Measurements from ENCODE around the gene PMM2. TPM values are rescaled to one million over a fixed set of nuclear protein-coding genes. Genes with fewer than 3 reads are reported as not detected.
"Not testable (repeated sequence)": the region's sequence is repeated elsewhere in the genome, so short reads cannot be mapped to it uniquely, and the experiment has no call there.

PMM2 gene
- total RNA-seq (45.3 and 47.5 TPM in 2 replicates), polyA plus RNA-seq (15.8 and 16.3 TPM in 2 replicates), polyA minus RNA-seq (18.1 and 31.9 TPM in 2 replicates)
- total RNA-seq (2013) = 32.8 TPM

GRCh38 chr16:8797364-8798173, at the start of gene PMM2, which contains the start of gene TMEM186:
TSS of gene PMM2 (plus strand) at chr16:8797839. CDS start at chr16:8797883, 44 bp downstream.
TSS of gene TMEM186 (minus strand) at chr16:8797639. CDS start at chr16:8797614, 25 bp downstream.
- Mint-ChIP-seq H3K9me3 (ENCODE audit: insufficient read depth) (no peaks in the 10 kb centered on the region), H3K4me1 (peaks cover 34% of the 10 kb centered on the region), H3K27me3 (no peaks in the 10 kb centered on the region), H3K27ac (peak within 1 kb of the TSS; percentile 95), H3K4me3 (peak within 1 kb of the TSS; percentile 97)
- WGBS (ENCODE audit: insufficient coverage) = under 1% methylated on average over 59 of the region's 61 CpGs
- Histone ChIP-seq H3K4me3 (ENCODE audit: control extremely low read depth in 1 of 5, extremely low read depth in 1 of 5, insufficient read depth in 1 of 5, low read depth in 2 of 5, low read length in 4 of 5) (peak within 1 kb of the TSS; percentile 69 to 98 (median 73)), H3K9ac (ENCODE audit: low read length) (peak within 1 kb of the TSS; percentile 81), H3K4me2 (replicated peaks; ENCODE audit: low read depth, low read length, poor library complexity, severe bottlenecking) (peak within 1 kb of the TSS; percentile 76), H3K79me2 (ENCODE audit: control insufficient read depth, insufficient read depth, low read length) (peaks cover 71% of the 10 kb centered on the region), H3K9me3 (ENCODE audit: control extremely low read depth in 1 of 3, control insufficient read depth in 2 of 3, insufficient read depth in 1 of 3, low read length in 2 of 3) (no peaks in the 10 kb centered on the region), H3K27me3 (replicated peaks in 1 of 4; ENCODE audit: control extremely low read depth in 1 of 4, control insufficient read depth in 3 of 4, insufficient read depth in 4 of 4, low read length in 3 of 4) (no peaks in the 10 kb centered on the region), H3K27ac (ENCODE audit: low read length in 2 of 2) (peak within 1 kb of the TSS; percentile 69 to 91), H3K36me3 (replicated peaks in 1 of 2; ENCODE audit: control extremely low read depth in 1 of 2, control insufficient read depth in 1 of 2, extremely low read depth in 1 of 2, insufficient read depth in 2 of 2, low read length in 1 of 2) (peaks cover 0 to 12% of the 10 kb centered on the region in 2 experiments), H3K4me1 (ENCODE audit: control insufficient read depth in 2 of 2, insufficient read depth in 2 of 2, low read length in 2 of 2) (peaks cover 29 to 31% of the 10 kb centered on the region in 2 donors), H2AFZ (ENCODE audit: insufficient read depth, low read depth, low read length, poor library complexity, severe bottlenecking) (peak within 1 kb of the TSS; percentile 85), H4K20me1 (ENCODE audit: control insufficient read depth, insufficient read depth, low read length, poor library complexity, severe bottlenecking) (peaks cover 23% of the 10 kb centered on the region)
- ATAC-seq (ENCODE audit: low read depth) (peak; percentile 97), DNase-seq (peak; percentile 97)
- intact Hi-C loops (cut with micrococcal nuclease) = loop anchor here (1.0 to 5.0 kb wide), 5 partner anchors 72 to 165 kb away; partner anchors contain the start of genes ABAT, CARHSP1, LITAFD and USP7
- TF ChIP-seq CTCF (IDR thresholded peaks at IDR 0.05) (no peak), EZH2 (IDR thresholded peaks at IDR 0.05; ENCODE audit: borderline replicate concordance, insufficient read depth, low read depth, low read length, poor library complexity, severe bottlenecking) (no peak)
- POLR2A ChIA-PET = interaction anchor here (1.1 to 1.6 kb wide), 3 partner anchors 72 to 294 kb away, joined by 3 to 5 read pairs (median 4); partner anchors contain the start of genes CARHSP1, HAPSTR1 and METTL22
- CTCF ChIA-PET = interaction anchor here (1.0 to 1.5 kb wide), 5 partner anchors 72 to 342 kb away, joined by 3 to 4 read pairs (median 3); no protein-coding TSS in a partner anchor

GRCh38 chr16:8748944-8749343, 48.7 kb upstream of the PMM2 start:
- H3K9me3 ChIP-seq (ENCODE audit: control extremely low read depth in 1 of 3, control insufficient read depth in 2 of 3, insufficient read depth in 1 of 3, low read length in 2 of 3); intact Hi-C loops (cut with micrococcal nuclease); POLR2A ChIA-PET; H3K4me3 Mint-ChIP-seq; H3K27ac ChIP-seq (ENCODE audit: low read length in 2 of 2); H4K20me1 ChIP-seq (ENCODE audit: control insufficient read depth, insufficient read depth, low read length, poor library complexity, severe bottlenecking); H3K27ac Mint-ChIP-seq; H3K27me3 ChIP-seq (replicated peaks in 1 of 4; ENCODE audit: control extremely low read depth in 1 of 4, control insufficient read depth in 3 of 4, insufficient read depth in 4 of 4, low read length in 3 of 4); DNase-seq; H2AFZ ChIP-seq (ENCODE audit: insufficient read depth, low read depth, low read length, poor library complexity, severe bottlenecking); ATAC-seq (ENCODE audit: low read depth); H3K4me2 ChIP-seq (replicated peaks; ENCODE audit: low read depth, low read length, poor library complexity, severe bottlenecking); H3K4me3 ChIP-seq (ENCODE audit: control extremely low read depth in 1 of 5, extremely low read depth in 1 of 5, insufficient read depth in 1 of 5, low read depth in 2 of 5, low read length in 4 of 5); H3K27me3 Mint-ChIP-seq; H3K9me3 Mint-ChIP-seq (ENCODE audit: insufficient read depth); H3K4me1 ChIP-seq (ENCODE audit: control insufficient read depth in 2 of 2, insufficient read depth in 2 of 2, low read length in 2 of 2); H3K79me2 ChIP-seq (ENCODE audit: control insufficient read depth, insufficient read depth, low read length); H3K4me1 Mint-ChIP-seq; H3K9ac ChIP-seq (ENCODE audit: low read length): not testable (repeated sequence)
- no CpG with 5 or more reads among the region's 9 CpGs for WGBS (ENCODE audit: insufficient coverage)
- H3K36me3 ChIP-seq (replicated peaks in 1 of 2; ENCODE audit: control extremely low read depth in 1 of 2, control insufficient read depth in 1 of 2, extremely low read depth in 1 of 2, insufficient read depth in 2 of 2, low read length in 1 of 2) = peaks cover 5 to 18% of the 10 kb centered on the region in 2 experiments
- CTCF ChIA-PET = interaction anchor here (1.2 kb wide), 1 partner anchor 260 kb away, joined by 4 read pairs; no protein-coding TSS in a partner anchor

Measured in B cell (primary cell).